OCI-LY3 (cell line): ENCODE data around the gene CSDE1.

ENCODE experiments used
- H2AFZ ChIP-seq: fragments of 200-600, 300-600 bp; shearing (Covaris generic); 2 replicates; pipeline ENCODE4 v1.6.0; 2014; ENCODE audit warnings: antibody characterized with exemption, low read depth, low read length
- H3K27ac ChIP-seq: fragments of 200-600, 300-600 bp; sonication (generic); 2 replicates; pipeline ENCODE4 v1.5.1; 2014; ENCODE audit warnings: mild to moderate bottlenecking, low read length, moderate library complexity, mixed read lengths
- H3K27me3 ChIP-seq: fragments of 200-600, 300-600 bp; sonication (generic); 2 replicates; pipeline ENCODE4 v1.6.1; 2014; ENCODE audit warnings: low read depth, low read length, mixed read lengths
- H3K36me3 ChIP-seq: fragments of 200-600, 300-600 bp; sonication (generic); replicated peaks from 2 replicates; pipeline ENCODE3; 2014; ENCODE audit warnings: low read depth, low read length, mixed read lengths
- H3K4me1 ChIP-seq: fragments of 300-600, 200-600 bp; sonication (generic); 2 replicates; pipeline ENCODE4 v1.6.1; 2014; ENCODE audit warnings: low read length, mixed read lengths
- H3K4me2 ChIP-seq: fragments of 200-600, 300-600 bp; sonication (generic); 2 replicates; pipeline ENCODE4 v1.6.1; 2014; ENCODE audit warnings: low read length, mixed read lengths
- H3K4me3 ChIP-seq: fragments of 300-600, 200-600 bp; sonication (generic); 2 replicates; pipeline ENCODE4 v1.5.1; 2014; ENCODE audit warnings: antibody characterized with exemption, mild to moderate bottlenecking, low read length, moderate library complexity
- H3K79me2 ChIP-seq: fragments of 300-600, 200-600 bp; shearing (Covaris generic); 2 replicates; pipeline ENCODE4 v1.6.1; 2014; ENCODE audit warnings: mild to moderate bottlenecking, low read length, mixed read lengths
- H3K9ac ChIP-seq: fragments of 300-600, 200-600 bp; shearing (Covaris generic); 2 replicates; pipeline ENCODE4 v1.6.0; 2014; ENCODE audit warnings: mild to moderate bottlenecking, low read length, moderate library complexity
- H3K9me3 ChIP-seq: fragments of 200-600, 300-600 bp; shearing (Covaris generic); 2 replicates; pipeline ENCODE4 v1.6.1; 2014; ENCODE audit warnings: low read length, mixed read lengths; ENCODE audit not compliant: insufficient read depth
- H4K20me1 ChIP-seq: fragments of 200-600, 300-600 bp; sonication (generic); 2 replicates; pipeline ENCODE4 v1.6.1; 2016; ENCODE audit warnings: low read length, mixed read lengths; ENCODE audit not compliant: insufficient read depth
- CTCF ChIP-seq: fragments of 200-600, 300-600 bp; sonication (generic); IDR thresholded peaks from 2 replicates; pipeline ENCODE4 v1.5.1; 2014; ENCODE audit warnings: antibody characterized with exemption, low read length, low read depth
- EZH2phosphoT487 ChIP-seq: fragments of 200-600 bp; shearing (Covaris generic); IDR thresholded peaks from 2 replicates; pipeline ENCODE4 v1.6.1; 2018; ENCODE audit warnings: antibody characterized with exemption, mixed run types, low read depth

Gene CSDE1

GRCh38 chr1:114685851-114686250, 71.9 kb downstream of the CSDE1 start:
- H3K36me3 ChIP-seq, result no peaks in the 10 kb centered on the region
- no peaks in the 10 kb centered on the region for H3K79me2 ChIP-seq
- TF ChIP-seq EZH2phosphoT487 (no peak), CTCF (no peak)
- no peaks in the 10 kb centered on the region for H3K9me3 ChIP-seq
- no peaks in the 10 kb centered on the region for H3K27me3 ChIP-seq
- no peak overlapping the region for H3K4me2 ChIP-seq
- H3K4me1 ChIP-seq, result no peaks in the 10 kb centered on the region
- no peak overlapping the region for H3K4me3 ChIP-seq
- H3K9ac ChIP-seq, result no peak overlapping the region
- no peaks in the 10 kb centered on the region for H4K20me1 ChIP-seq
- no peak overlapping the region for H3K27ac ChIP-seq
- no peak overlapping the region for H2AFZ ChIP-seq

- Histone ChIP-seq H3K27me3 (0 out of 2 replicates have a peak, but pooled peaks cover 7% of the 10 kb centered on the region), H3K27ac (no peak overlapping the region), H2AFZ (no peak overlapping the region), H3K4me2 (no peak overlapping the region), H3K4me1 (no peaks in the 10 kb centered on the region), H3K9ac (no peak overlapping the region), H3K9me3 (no peaks in the 10 kb centered on the region), H3K4me3 (no peak overlapping the region), H3K36me3 (no peaks in the 10 kb centered on the region), H3K79me2 (no peaks in the 10 kb centered on the region), H4K20me1 (no peaks in the 10 kb centered on the region)
- TF ChIP-seq EZH2phosphoT487, result no peak
- TF ChIP-seq CTCF, result no peak
Measured at GRCh38 chr1:114677691-114678090, 80.1 kb downstream of the CSDE1 start.

GRCh38 chr1:114676115-114676514, 81.7 kb downstream of the CSDE1 start:
- no peak overlapping the region for H2AFZ ChIP-seq
- H3K9ac ChIP-seq, result no peak overlapping the region
- H3K27ac ChIP-seq, result no peak overlapping the region
- H3K79me2 ChIP-seq, result no peaks in the 10 kb centered on the region
- H3K9me3 ChIP-seq, result no peaks in the 10 kb centered on the region
- 0 out of 2 replicates have a peak, but pooled peaks cover 7% of the 10 kb centered on the region for H3K27me3 ChIP-seq
- no peak for TF ChIP-seq CTCF
- no peak for TF ChIP-seq EZH2phosphoT487
- no peak overlapping the region for H3K4me2 ChIP-seq
- H3K36me3 ChIP-seq, result no peaks in the 10 kb centered on the region
- H4K20me1 ChIP-seq, result no peaks in the 10 kb centered on the region
- no peaks in the 10 kb centered on the region for H3K4me1 ChIP-seq
- no peak overlapping the region for H3K4me3 ChIP-seq

GRCh38 chr1:114671939-114672275, 85.9 kb downstream of the CSDE1 start:
- no peaks in the 10 kb centered on the region for H3K9me3 ChIP-seq
- no peaks in the 10 kb centered on the region for H3K79me2 ChIP-seq
- no peak overlapping the region for H3K4me3 ChIP-seq
- H3K36me3 ChIP-seq, result no peaks in the 10 kb centered on the region
- peaks cover 5% of the 10 kb centered on the region; the same call in 1 of the 2 replicates for H3K4me1 ChIP-seq
- peaks cover 15% of the 10 kb centered on the region; the same call in 1 of the 2 replicates for H3K27me3 ChIP-seq
- H3K9ac ChIP-seq, result no peak overlapping the region
- no peak overlapping the region for H3K27ac ChIP-seq
- no peak overlapping the region for H2AFZ ChIP-seq
- H3K4me2 ChIP-seq, result no peak overlapping the region
- TF ChIP-seq EZH2phosphoT487 (no peak), CTCF (no peak)
- no peaks in the 10 kb centered on the region for H4K20me1 ChIP-seq
